KMS-11 (cell line): Measurements from ENCODE around the gene PFDN5.

Experiments
- H2AFZ ChIP-seq: fragments of 200-600 bp; sonication (generic); 2 replicates; pipeline ENCODE4 v1.6.1; 2016; ENCODE audit warnings: antibody characterized with exemption, mixed run types, low read depth
- H3K27ac ChIP-seq: fragments of 200-600 bp; sonication (generic); 2 replicates; pipeline ENCODE4 v1.6.1; 2016; ENCODE audit warnings: mild to moderate bottlenecking, mixed run types
- H3K27me3 ChIP-seq: fragments of 200-600 bp; sonication (generic); 2 replicates; pipeline ENCODE4 v1.6.1; 2017; ENCODE audit warnings: mild to moderate bottlenecking, low read depth, mixed run types, moderate library complexity; ENCODE audit not compliant: insufficient read depth
- H3K36me3 ChIP-seq: fragments of 200-600 bp; sonication (generic); 2 replicates; pipeline ENCODE4 v1.6.1; 2017; ENCODE audit warnings: mild to moderate bottlenecking, mixed run types; ENCODE audit not compliant: insufficient read depth
- H3K4me1 ChIP-seq: fragments of 200-600 bp; sonication (generic); 2 replicates; pipeline ENCODE4 v1.6.1; 2016; ENCODE audit warnings: mild to moderate bottlenecking, low read depth, mixed run types; ENCODE audit not compliant: poor library complexity, severe bottlenecking
- H3K4me2 ChIP-seq: fragments of 200-600 bp; sonication (generic); 2 replicates; pipeline ENCODE4 v1.7.0; 2016; ENCODE audit warnings: mild to moderate bottlenecking, mixed run types
- H3K4me3 ChIP-seq: fragments of 200-600 bp; sonication (generic); IDR thresholded peaks from 2 replicates; pipeline ENCODE4 v1.6.1; 2017; ENCODE audit warnings: low read depth, low read length, mixed read lengths; ENCODE audit not compliant: insufficient read depth
- H3K79me2 ChIP-seq: fragments of 200-600 bp; sonication (generic); 2 replicates; pipeline ENCODE4 v1.6.1; 2016; ENCODE audit warnings: low read depth, mixed run types; ENCODE audit not compliant: insufficient read depth
- H3K9ac ChIP-seq: fragments of 200-600 bp; sonication (generic); 2 replicates; pipeline ENCODE4 v1.6.1; 2016; ENCODE audit warnings: mild to moderate bottlenecking, mixed run types
- H4K20me1 ChIP-seq: fragments of 200-600 bp; sonication (generic); 2 replicates; pipeline ENCODE4 v1.6.1; 2016; ENCODE audit warnings: mild to moderate bottlenecking, mixed run types; ENCODE audit not compliant: insufficient read depth
- CTCF ChIP-seq: fragments of 200-600 bp; sonication (generic); conservative IDR thresholded peaks from 2 replicates; pipeline ENCODE4 v1.6.1; 2017; ENCODE audit warnings: low read depth, mild to moderate bottlenecking, antibody characterized with exemption, low read length, moderate library complexity, mixed read lengths

Gene PFDN5

GRCh38 chr12:53320352-53321195 is 25.2 kb downstream of the PFDN5 start:
- no peaks in the 10 kb centered on the region for H4K20me1 ChIP-seq
- peaks cover 44% of the 10 kb centered on the region for H3K4me1 ChIP-seq
- peak overlapping the region; percentile 95 for H3K4me3 ChIP-seq
- peak overlapping the region; percentile 58 for H3K27ac ChIP-seq
- H3K79me2 ChIP-seq: peaks cover 4% of the 10 kb centered on the region; the same call in 1 of the 2 replicates
- peak overlapping the region; percentile 67 for H2AFZ ChIP-seq
- no peaks in the 10 kb centered on the region; the same call in 1 of the 2 replicates for H3K36me3 ChIP-seq
- H3K27me3 ChIP-seq: no peaks in the 10 kb centered on the region
- peak overlapping the region; percentile 60 for H3K9ac ChIP-seq
- peak overlapping the region; percentile 77 for H3K4me2 ChIP-seq
- TF ChIP-seq CTCF: no peak

- Histone ChIP-seq H3K4me1 (peaks cover 67% of the 10 kb centered on the region), H3K4me2 (peak overlapping the region; percentile 97), H3K9ac (peak overlapping the region; percentile 98), H3K79me2 (peaks cover 4% of the 10 kb centered on the region; the same call in 1 of the 2 replicates), H3K4me3 (no peak overlapping the region), H3K27ac (peak overlapping the region; percentile 94), H2AFZ (peak overlapping the region; percentile 91), H3K27me3 (no peaks in the 10 kb centered on the region), H4K20me1 (no peaks in the 10 kb centered on the region), H3K36me3 (no peaks in the 10 kb centered on the region; the same call in 1 of the 2 replicates)
- no peak; the same call in 1 of the 2 replicates for TF ChIP-seq CTCF
Measured at GRCh38 chr12:53324113-53324778, 28.9 kb downstream of the PFDN5 start.

GRCh38 chr12:53324779-53325510 is 29.6 kb downstream of the PFDN5 start:
- Histone ChIP-seq H2AFZ (peak overlapping the region; percentile 91), H3K27ac (peak overlapping the region; percentile 94), H4K20me1 (no peaks in the 10 kb centered on the region), H3K4me3 (no peak overlapping the region), H3K4me2 (peak overlapping the region; percentile 97), H3K4me1 (peaks cover 63% of the 10 kb centered on the region), H3K79me2 (peaks cover 4% of the 10 kb centered on the region; the same call in 1 of the 2 replicates), H3K27me3 (no peaks in the 10 kb centered on the region), H3K9ac (peak overlapping the region; percentile 98), H3K36me3 (no peaks in the 10 kb centered on the region)
- TF ChIP-seq CTCF: peak; percentile 96

GRCh38 chr12:53325511-53326061 is 30.2 kb downstream of the PFDN5 start:
- peaks cover 57% of the 10 kb centered on the region for H3K4me1 ChIP-seq
- no peaks in the 10 kb centered on the region for H3K27me3 ChIP-seq
- H4K20me1 ChIP-seq: no peaks in the 10 kb centered on the region
- H3K79me2 ChIP-seq: peaks cover 2% of the 10 kb centered on the region; the same call in 1 of the 2 replicates
- no peak for TF ChIP-seq CTCF
- H2AFZ ChIP-seq: peak overlapping the region; percentile 91
- H3K4me3 ChIP-seq: no peak overlapping the region
- H3K27ac ChIP-seq: peak overlapping the region; percentile 94
- peak overlapping the region; percentile 97 for H3K4me2 ChIP-seq
- H3K9ac ChIP-seq: peak overlapping the region; percentile 98
- H3K36me3 ChIP-seq: no peaks in the 10 kb centered on the region
